Liver (tissue), 9 donors: ENCODE results near the gene DCHS2. TPM values are rescaled to one million over a fixed set of nuclear protein-coding genes. Genes with fewer than 3 reads are reported as not detected.

ENCODE experiments used
- DNase-seq: peaks from one replicate; pipeline ENCODE4 v3.0.0-alpha.2; 2017; ENCODE audit warnings: low spot score
- H3K27ac ChIP-seq, 2 donors: one replicate each; pipeline ENCODE4 v1.7.0; 2013; ENCODE audit warnings: inconsistent platforms in 2 of 2, low read length in 2 of 2, control low read depth in 1 of 2, low read depth in 1 of 2, mild to moderate bottlenecking in 1 of 2
- H3K27me3 ChIP-seq, 4 donors: one replicate each; pipeline versions ENCODE4 v1.6.1 to v1.7.0; 2013; ENCODE audit warnings: low read length in 3 of 4, inconsistent platforms in 1 of 4, mild to moderate bottlenecking in 1 of 4, moderate library complexity in 1 of 4; ENCODE audit not compliant: control insufficient read depth in 4 of 4, insufficient read depth in 4 of 4
- H3K36me3 ChIP-seq, 4 donors: one replicate each; pipeline versions ENCODE4 v1.6.1 to v1.7.0; 2013; ENCODE audit warnings: low read length in 3 of 4, mild to moderate bottlenecking in 3 of 4, low read depth in 1 of 4, moderate library complexity in 1 of 4; ENCODE audit not compliant: control insufficient read depth in 4 of 4, insufficient read depth in 3 of 4
- H3K4me1 ChIP-seq, 4 donors: one replicate each; pipeline versions ENCODE4 v1.6.1 to v1.7.0; 2013; ENCODE audit warnings: low read length in 3 of 4, mild to moderate bottlenecking in 3 of 4, moderate library complexity in 1 of 4; ENCODE audit not compliant: control insufficient read depth in 4 of 4, insufficient read depth in 4 of 4
- H3K4me3 ChIP-seq, 3 donors: one replicate each; pipeline versions ENCODE4 v1.6.1 to v1.7.0; 2013; ENCODE audit warnings: low read length in 3 of 3, control low read depth in 1 of 3, low read depth in 1 of 3, mild to moderate bottlenecking in 1 of 3
- H3K9ac ChIP-seq, 2 donors: one replicate each; pipeline ENCODE4 v1.7.0; 2013; ENCODE audit warnings: low read length in 2 of 2, mild to moderate bottlenecking in 2 of 2, moderate library complexity in 2 of 2, control low read depth in 1 of 2, low read depth in 1 of 2
- H3K9me3 ChIP-seq, 4 donors: one replicate each; pipeline versions ENCODE4 v1.6.1 to v1.7.0; 2013; ENCODE audit warnings: low read length in 3 of 4; ENCODE audit not compliant: control insufficient read depth in 4 of 4
- ATF3 ChIP-seq: IDR thresholded peaks from 2 replicates; pipeline ENCODE4 v1.6.1; 2016; ENCODE audit warnings: antibody characterized with exemption
- FOXA1 ChIP-seq: IDR thresholded peaks from 2 replicates; pipeline ENCODE4 v1.6.1; 2016; ENCODE audit warnings: antibody characterized with exemption
- GABPA ChIP-seq, 2 donors: IDR thresholded peaks in 1 of 2; conservative IDR thresholded peaks in 1 of 2; 2 replicates each; pipeline ENCODE4 v1.6.1; 2016; ENCODE audit warnings: antibody characterized with exemption in 2 of 2, mild to moderate bottlenecking in 1 of 2, moderate library complexity in 1 of 2
- HNF4A ChIP-seq, 2 donors: conservative IDR thresholded peaks; 2 replicates each; pipeline ENCODE4 v1.6.1; 2016; ENCODE audit warnings: antibody characterized with exemption in 2 of 2, mild to moderate bottlenecking in 2 of 2
- HNF4G ChIP-seq: IDR thresholded peaks from 2 replicates; pipeline ENCODE4 v1.6.1; 2016; ENCODE audit warnings: antibody characterized with exemption
- JUND ChIP-seq, 2 donors: IDR thresholded peaks; 2 replicates each; pipeline ENCODE4 v1.6.1; 2016; ENCODE audit warnings: antibody characterized with exemption in 2 of 2
- MAX ChIP-seq: IDR thresholded peaks from 2 replicates; pipeline ENCODE4 v1.6.1; 2016; ENCODE audit warnings: antibody characterized with exemption
- RAD21 ChIP-seq, 2 donors: IDR thresholded peaks; 2 replicates each; pipeline ENCODE4 v1.6.1; 2016; ENCODE audit warnings: antibody characterized with exemption in 2 of 2, mild to moderate bottlenecking in 2 of 2
- RXRA ChIP-seq, 2 donors: IDR thresholded peaks; 2 replicates each; pipeline ENCODE4 v1.6.1; 2017 to 2018; ENCODE audit warnings: antibody characterized with exemption in 2 of 2, mild to moderate bottlenecking in 1 of 2
- SP1 ChIP-seq: IDR thresholded peaks from 2 replicates; pipeline ENCODE4 v1.6.1; 2018; ENCODE audit warnings: antibody characterized with exemption, mild to moderate bottlenecking
- TAF1 ChIP-seq: conservative IDR thresholded peaks from 2 replicates; pipeline ENCODE4 v1.6.1; 2016; ENCODE audit warnings: antibody characterized with exemption, mild to moderate bottlenecking
- YY1 ChIP-seq: IDR thresholded peaks from 2 replicates; pipeline ENCODE4 v1.6.1; 2016; ENCODE audit warnings: antibody characterized with exemption, mild to moderate bottlenecking
- WGBS: extraction: QIAGEN DNeasy Blood & Tissue Kit; methylation state at CpG from one replicate; pipeline ENCODE4 v1.1.7; 2013; 5-methylcytosine and 5-hydroxymethylcytosine counted together
- polyA plus RNA-seq, 2 donors: library from polyadenylated mRNA; stranded (reverse) in 1 of 2; unstranded in 1 of 2; fragments of 200-250 nt in 1 of 2; fragments of >200 nt in 1 of 2; fragmentation: Nextera tagmentation in 1 of 2; extraction: Ambion mirVana in 1 of 2; gene quantifications; one replicate each; pipeline versions ENCODE4 v1.2.1 to v1.2.3, GENCODE V29; 2013 to 2015
- total RNA-seq, 2 donors: library from RNA; depleted of rRNA; stranded (reverse); fragments of >200 nt; gene quantifications; one replicate each; pipeline ENCODE4 v1.2.3, GENCODE V29; 2014
- TF ChIP-seq, protein P1 (sequence below): IDR thresholded peaks from 2 replicates; pipeline ENCODE4 v1.6.1; 2016; ENCODE audit warnings: antibody characterized with exemption
- TF ChIP-seq, protein P2 (sequence below): fragments of 150-350 bp; IDR thresholded peaks from 2 replicates; pipeline ENCODE4 v1.5.1; 2017; ENCODE audit warnings: improper control_type of control experiment, low read depth, low read length; ENCODE audit not compliant: missing input control
- donor health status: healthy.
- donor health status: healthy.
- donor health status: healthy.
- donor health status: healthy.
- donor health status: healthy.

DCHS2 gene
- total and polyA plus RNA-seq, 4 donors = 0.07 to 0.50 (median 0.09) TPM; not detected in 1

DNA sequence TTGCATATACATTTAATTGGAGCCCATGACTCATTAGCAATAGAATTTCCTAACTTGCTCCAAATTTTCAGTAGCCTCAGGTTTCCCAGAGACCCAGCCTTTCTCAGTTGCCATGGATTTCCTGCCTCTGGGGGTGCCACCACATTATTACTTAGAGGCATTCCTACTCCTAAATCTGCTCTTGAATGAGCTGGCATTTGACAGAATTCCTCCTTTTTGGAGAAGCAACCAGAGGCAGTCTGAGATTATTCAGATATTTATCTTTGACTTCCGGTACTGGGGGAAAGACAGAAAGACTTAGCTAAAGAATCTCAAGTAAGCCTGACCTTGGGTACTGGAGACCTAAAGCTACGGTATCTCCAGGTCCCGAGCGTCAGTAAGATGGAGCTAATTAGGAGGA, 76.3 kb downstream of the DCHS2 start:
- H3K4me3 ChIP-seq = no peak overlapping the region
- H3K4me1 ChIP-seq = peaks cover 1 to 14% (median 6%) of the 10 kb centered on the region in 4 donors
- H3K27me3 ChIP-seq = no peaks in the 10 kb centered on the region
- H3K9me3 ChIP-seq = no peaks in the 10 kb centered on the region
- no peak for TF ChIP-seq MAX
- TF ChIP-seq HNF4G = no peak
- TF ChIP-seq GABPA (IDR thresholded peaks at IDR 0.05 in 1 of 2, conservative IDR thresholded peaks at IDR 0.05 in 1 of 2) = no peak
- TF ChIP-seq, protein P1, sequence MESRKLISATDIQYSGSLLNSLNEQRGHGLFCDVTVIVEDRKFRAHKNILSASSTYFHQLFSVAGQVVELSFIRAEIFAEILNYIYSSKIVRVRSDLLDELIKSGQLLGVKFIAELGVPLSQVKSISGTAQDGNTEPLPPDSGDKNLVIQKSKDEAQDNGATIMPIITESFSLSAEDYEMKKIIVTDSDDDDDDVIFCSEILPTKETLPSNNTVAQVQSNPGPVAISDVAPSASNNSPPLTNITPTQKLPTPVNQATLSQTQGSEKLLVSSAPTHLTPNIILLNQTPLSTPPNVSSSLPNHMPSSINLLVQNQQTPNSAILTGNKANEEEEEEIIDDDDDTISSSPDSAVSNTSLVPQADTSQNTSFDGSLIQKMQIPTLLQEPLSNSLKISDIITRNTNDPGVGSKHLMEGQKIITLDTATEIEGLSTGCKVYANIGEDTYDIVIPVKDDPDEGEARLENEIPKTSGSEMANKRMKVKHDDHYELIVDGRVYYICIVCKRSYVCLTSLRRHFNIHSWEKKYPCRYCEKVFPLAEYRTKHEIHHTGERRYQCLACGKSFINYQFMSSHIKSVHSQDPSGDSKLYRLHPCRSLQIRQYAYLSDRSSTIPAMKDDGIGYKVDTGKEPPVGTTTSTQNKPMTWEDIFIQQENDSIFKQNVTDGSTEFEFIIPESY = no peak
- TF ChIP-seq JUND (IDR thresholded peaks at IDR 0.05) = no peak
- no peak for TF ChIP-seq YY1
- no peak for TF ChIP-seq RXRA (IDR thresholded peaks at IDR 0.05)
- TF ChIP-seq, protein P2, sequence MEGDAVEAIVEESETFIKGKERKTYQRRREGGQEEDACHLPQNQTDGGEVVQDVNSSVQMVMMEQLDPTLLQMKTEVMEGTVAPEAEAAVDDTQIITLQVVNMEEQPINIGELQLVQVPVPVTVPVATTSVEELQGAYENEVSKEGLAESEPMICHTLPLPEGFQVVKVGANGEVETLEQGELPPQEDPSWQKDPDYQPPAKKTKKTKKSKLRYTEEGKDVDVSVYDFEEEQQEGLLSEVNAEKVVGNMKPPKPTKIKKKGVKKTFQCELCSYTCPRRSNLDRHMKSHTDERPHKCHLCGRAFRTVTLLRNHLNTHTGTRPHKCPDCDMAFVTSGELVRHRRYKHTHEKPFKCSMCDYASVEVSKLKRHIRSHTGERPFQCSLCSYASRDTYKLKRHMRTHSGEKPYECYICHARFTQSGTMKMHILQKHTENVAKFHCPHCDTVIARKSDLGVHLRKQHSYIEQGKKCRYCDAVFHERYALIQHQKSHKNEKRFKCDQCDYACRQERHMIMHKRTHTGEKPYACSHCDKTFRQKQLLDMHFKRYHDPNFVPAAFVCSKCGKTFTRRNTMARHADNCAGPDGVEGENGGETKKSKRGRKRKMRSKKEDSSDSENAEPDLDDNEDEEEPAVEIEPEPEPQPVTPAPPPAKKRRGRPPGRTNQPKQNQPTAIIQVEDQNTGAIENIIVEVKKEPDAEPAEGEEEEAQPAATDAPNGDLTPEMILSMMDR = no peak
- TF ChIP-seq RAD21 (IDR thresholded peaks at IDR 0.05) = no peak
- TF ChIP-seq HNF4A (conservative IDR thresholded peaks at IDR 0.05) = no peak
- no peak for TF ChIP-seq FOXA1
- H3K36me3 ChIP-seq = no peaks in the 10 kb centered on the region
- H3K9ac ChIP-seq = no peak overlapping the region
- H3K27ac ChIP-seq = no peak overlapping the region
- DNase-seq = no peak
- 81% methylated on average over 4 of the region's 4 CpGs for WGBS

- H3K9ac ChIP-seq = no peak overlapping the region
- no peaks in the 10 kb centered on the region for H3K27me3 ChIP-seq
- DNase-seq = no peak
- no peaks in the 10 kb centered on the region for H3K9me3 ChIP-seq
- 93% methylated on average over 3 of the region's 3 CpGs for WGBS
- H3K4me3 ChIP-seq = no peak overlapping the region
- peaks cover 1 to 14% (median 6%) of the 10 kb centered on the region in 4 donors for H3K4me1 ChIP-seq
- TF ChIP-seq SP1 (no peak), FOXA1 (no peak), MAX (no peak), ATF3 (no peak), GABPA (IDR thresholded peaks at IDR 0.05 in 1 of 2, conservative IDR thresholded peaks at IDR 0.05 in 1 of 2) (no peak), JUND (IDR thresholded peaks at IDR 0.05) (no peak), TAF1 (no peak)
- TF ChIP-seq, protein P1 = no peak
- no peak overlapping the region for H3K27ac ChIP-seq
- H3K36me3 ChIP-seq = no peaks in the 10 kb centered on the region
Measured at GRCh38 chr4:154414796-154415195, 76.8 kb downstream of the DCHS2 start.
